ENCODE measurements around the gene SH2D4B. TPM values are rescaled to one million over a fixed set of nuclear protein-coding genes. Genes with fewer than 3 reads are reported as not detected.
A peak's percentile ranks its signal among the peaks of the same experiment; 100 is the strongest.

SH2D4B gene
- total RNA-seq, 3 donors from 2014 or later: 0.13 to 0.22 (median 0.20) TPM

DNA sequence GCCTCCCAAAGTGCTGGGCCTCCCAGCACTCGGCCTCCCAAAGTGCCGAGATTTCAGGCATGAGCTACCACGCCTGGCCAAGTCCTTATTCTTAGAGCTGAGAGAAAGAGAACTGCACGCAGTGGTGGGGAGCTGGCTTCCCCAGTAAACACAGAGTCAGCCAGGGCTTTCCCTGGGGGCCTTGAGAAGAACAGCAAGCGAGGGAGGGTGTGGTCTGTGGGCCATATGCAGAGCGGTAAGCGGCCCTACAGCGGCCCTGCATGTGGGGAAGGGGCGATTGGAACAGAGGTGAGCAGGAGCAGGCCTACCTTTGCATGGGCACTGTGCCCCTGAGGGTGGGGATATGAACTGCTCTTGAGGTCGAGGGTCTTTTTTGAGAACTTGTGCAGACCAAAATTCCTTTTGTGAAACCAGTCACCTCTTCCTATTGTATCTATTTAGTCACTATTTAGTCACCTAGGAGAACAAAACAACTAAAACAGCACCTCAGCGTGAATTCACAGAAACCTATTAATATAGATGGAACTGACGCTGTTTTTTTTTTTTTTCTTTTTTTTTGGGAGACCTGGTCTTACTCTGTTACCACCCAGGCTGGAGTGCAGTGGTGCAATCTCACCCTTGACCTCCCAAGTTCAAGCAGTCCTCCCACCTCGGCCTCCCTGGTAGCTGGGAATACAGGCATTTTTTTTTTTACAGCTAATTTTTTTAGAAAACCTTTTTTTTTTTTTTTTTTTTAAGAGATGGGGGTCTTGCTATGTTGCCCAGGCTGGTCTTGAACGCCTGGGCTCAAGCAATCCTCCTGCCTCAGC is 36.9 kb upstream of the SH2D4B start:
- peak; percentile 64 to 70 for ATAC-seq

GRCh38 chr10:80501381-80501912 is 36.3 kb upstream of the SH2D4B start:
- peaks cover 94% of the 10 kb centered on the region for H3K4me1 Mint-ChIP-seq (ENCODE audit: low read depth)
- ATAC-seq: no peak

More for the DNA sequence above, 36.9 kb upstream of the SH2D4B start:
- H3K4me3 Mint-ChIP-seq: peak overlapping the region; percentile 52
- H3K9me3 Mint-ChIP-seq: peaks cover 7% of the 10 kb centered on the region
- H3K36me3 Mint-ChIP-seq (ENCODE audit: insufficient read depth): peaks cover 21% of the 10 kb centered on the region
- H3K27me3 Mint-ChIP-seq (ENCODE audit: low read depth): no peaks in the 10 kb centered on the region
- peaks cover 97% of the 10 kb centered on the region for H3K4me1 Mint-ChIP-seq (ENCODE audit: low read depth)
- peak; percentile 24 for DNase-seq

DNA sequence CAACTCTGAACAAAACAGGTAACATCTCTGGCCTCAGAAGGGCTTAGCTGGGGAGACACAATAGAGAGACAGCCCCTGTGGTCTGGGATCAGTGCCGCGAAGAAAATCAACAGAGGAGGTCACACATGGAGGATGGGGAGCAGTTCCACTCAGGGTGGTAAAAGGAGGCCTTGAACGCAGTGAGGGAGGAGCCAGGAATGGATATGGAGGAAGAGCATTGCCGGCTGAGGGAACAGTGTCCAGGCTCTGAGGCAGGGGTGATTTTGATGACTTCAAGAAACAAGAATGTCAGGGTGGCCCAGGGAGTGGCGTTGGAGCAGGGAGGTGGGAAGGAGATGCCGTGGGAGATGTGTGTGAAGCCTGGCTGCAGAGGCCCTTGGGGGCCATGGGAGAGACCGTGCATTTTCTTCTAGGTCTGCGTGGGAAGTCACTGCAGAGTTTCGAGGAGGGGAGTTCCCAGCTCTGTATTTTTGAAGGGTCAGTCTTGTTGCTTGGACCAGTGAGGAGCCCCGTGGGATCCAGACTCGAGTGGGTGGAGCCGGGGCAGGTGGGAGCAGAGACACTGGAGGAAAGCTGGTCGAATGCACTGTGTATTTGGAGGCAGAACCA is 35.7 kb upstream of the SH2D4B start:
- Mint-ChIP-seq H3K36me3 (ENCODE audit: insufficient read depth) (peaks cover 13% of the 10 kb centered on the region), H3K4me1 (ENCODE audit: low read depth) (peaks cover 89% of the 10 kb centered on the region), H3K27me3 (ENCODE audit: low read depth) (no peaks in the 10 kb centered on the region), H3K4me3 (peak overlapping the region; percentile 6), H3K9me3 (no peaks in the 10 kb centered on the region)
- ATAC-seq (no peak), DNase-seq (no peak)

More at GRCh38 chr10:80501381-80501912, 36.3 kb upstream of the SH2D4B start:
- H3K27me3 Mint-ChIP-seq (ENCODE audit: low read depth): no peaks in the 10 kb centered on the region
- H3K9me3 Mint-ChIP-seq: peaks cover 6% of the 10 kb centered on the region
- DNase-seq: no peak
- peaks cover 19% of the 10 kb centered on the region for H3K36me3 Mint-ChIP-seq (ENCODE audit: insufficient read depth)
- H3K4me3 Mint-ChIP-seq: peak overlapping the region; percentile 6

GRCh38 chr10:80502621-80503583 is 34.8 kb upstream of the SH2D4B start:
- DNase-seq (no peak), ATAC-seq (no peak)
- no peaks in the 10 kb centered on the region for H3K9me3 Mint-ChIP-seq
- H3K36me3 Mint-ChIP-seq (ENCODE audit: insufficient read depth): peaks cover 13% of the 10 kb centered on the region
- no peak overlapping the region for H3K4me3 Mint-ChIP-seq
- peaks cover 80% of the 10 kb centered on the region for H3K4me1 Mint-ChIP-seq (ENCODE audit: low read depth)
- no peaks in the 10 kb centered on the region for H3K27me3 Mint-ChIP-seq (ENCODE audit: low read depth)

- DNase-seq (no peak), ATAC-seq (no peak)
- H3K4me3 Mint-ChIP-seq: no peak overlapping the region
- H3K9me3 Mint-ChIP-seq: no peaks in the 10 kb centered on the region
- no peaks in the 10 kb centered on the region for H3K27me3 Mint-ChIP-seq (ENCODE audit: low read depth)
- H3K36me3 Mint-ChIP-seq (ENCODE audit: insufficient read depth): peaks cover 13% of the 10 kb centered on the region
- peaks cover 73% of the 10 kb centered on the region for H3K4me1 Mint-ChIP-seq (ENCODE audit: low read depth)
Measured at GRCh38 chr10:80503584-80504157, 34.0 kb upstream of the SH2D4B start.

- no peaks in the 10 kb centered on the region for H3K9me3 Mint-ChIP-seq
- H3K27me3 Mint-ChIP-seq (ENCODE audit: low read depth): no peaks in the 10 kb centered on the region
- ATAC-seq (no peak), DNase-seq (no peak)
- peaks cover 68% of the 10 kb centered on the region for H3K4me1 Mint-ChIP-seq (ENCODE audit: low read depth)
- H3K4me3 Mint-ChIP-seq: no peak overlapping the region
- peaks cover 13% of the 10 kb centered on the region for H3K36me3 Mint-ChIP-seq (ENCODE audit: insufficient read depth)
Measured at GRCh38 chr10:80504158-80504811, 33.4 kb upstream of the SH2D4B start.

- Mint-ChIP-seq H3K36me3 (ENCODE audit: insufficient read depth) (peaks cover 16% of the 10 kb centered on the region), H3K4me3 (no peak overlapping the region), H3K27me3 (ENCODE audit: low read depth) (no peaks in the 10 kb centered on the region), H3K4me1 (ENCODE audit: low read depth) (peaks cover 62% of the 10 kb centered on the region), H3K9me3 (no peaks in the 10 kb centered on the region)
- DNase-seq: no peak
- ATAC-seq: no peak
Measured at GRCh38 chr10:80504897-80505465, 32.7 kb upstream of the SH2D4B start.

- Mint-ChIP-seq H3K4me1 (ENCODE audit: low read depth) (peaks cover 59% of the 10 kb centered on the region), H3K4me3 (no peak overlapping the region), H3K27me3 (ENCODE audit: low read depth) (no peaks in the 10 kb centered on the region), H3K9me3 (no peaks in the 10 kb centered on the region), H3K36me3 (ENCODE audit: insufficient read depth) (peaks cover 20% of the 10 kb centered on the region)
- ATAC-seq (no peak), DNase-seq (no peak)
Measured at GRCh38 chr10:80506189-80506575, 31.5 kb upstream of the SH2D4B start.

- peaks cover 16% of the 10 kb centered on the region for H3K36me3 Mint-ChIP-seq (ENCODE audit: insufficient read depth)
- no peaks in the 10 kb centered on the region for H3K9me3 Mint-ChIP-seq
- H3K4me1 Mint-ChIP-seq (ENCODE audit: low read depth): peaks cover 57% of the 10 kb centered on the region
- DNase-seq (no peak), ATAC-seq (no peak)
- H3K4me3 Mint-ChIP-seq: no peak overlapping the region
- H3K27me3 Mint-ChIP-seq (ENCODE audit: low read depth): no peaks in the 10 kb centered on the region
Measured at GRCh38 chr10:80506836-80507487, 30.7 kb upstream of the SH2D4B start.

DNA sequence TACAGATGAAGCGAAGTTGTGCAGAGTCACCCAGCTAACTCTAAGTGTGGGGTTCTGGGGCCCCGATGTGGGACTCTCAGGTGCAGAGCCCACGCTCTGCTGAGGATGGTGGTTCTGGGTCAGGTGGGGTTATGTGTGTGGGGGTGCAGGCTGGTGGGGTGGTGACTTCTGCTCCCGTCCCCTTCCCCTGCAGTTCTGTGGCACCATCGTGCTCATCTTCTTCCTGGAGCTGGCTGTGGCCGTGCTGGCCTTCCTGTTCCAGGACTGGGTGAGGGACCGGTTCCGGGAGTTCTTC is 28.6 kb upstream of the SH2D4B start:
- H3K36me3 Mint-ChIP-seq (ENCODE audit: insufficient read depth): peaks cover 21% of the 10 kb centered on the region
- no peaks in the 10 kb centered on the region for H3K9me3 Mint-ChIP-seq
- peaks cover 37% of the 10 kb centered on the region for H3K4me1 Mint-ChIP-seq (ENCODE audit: low read depth)
- ATAC-seq (no peak), DNase-seq (no peak)
- H3K27me3 Mint-ChIP-seq (ENCODE audit: low read depth): no peaks in the 10 kb centered on the region
- H3K4me3 Mint-ChIP-seq: no peak overlapping the region

DNA sequence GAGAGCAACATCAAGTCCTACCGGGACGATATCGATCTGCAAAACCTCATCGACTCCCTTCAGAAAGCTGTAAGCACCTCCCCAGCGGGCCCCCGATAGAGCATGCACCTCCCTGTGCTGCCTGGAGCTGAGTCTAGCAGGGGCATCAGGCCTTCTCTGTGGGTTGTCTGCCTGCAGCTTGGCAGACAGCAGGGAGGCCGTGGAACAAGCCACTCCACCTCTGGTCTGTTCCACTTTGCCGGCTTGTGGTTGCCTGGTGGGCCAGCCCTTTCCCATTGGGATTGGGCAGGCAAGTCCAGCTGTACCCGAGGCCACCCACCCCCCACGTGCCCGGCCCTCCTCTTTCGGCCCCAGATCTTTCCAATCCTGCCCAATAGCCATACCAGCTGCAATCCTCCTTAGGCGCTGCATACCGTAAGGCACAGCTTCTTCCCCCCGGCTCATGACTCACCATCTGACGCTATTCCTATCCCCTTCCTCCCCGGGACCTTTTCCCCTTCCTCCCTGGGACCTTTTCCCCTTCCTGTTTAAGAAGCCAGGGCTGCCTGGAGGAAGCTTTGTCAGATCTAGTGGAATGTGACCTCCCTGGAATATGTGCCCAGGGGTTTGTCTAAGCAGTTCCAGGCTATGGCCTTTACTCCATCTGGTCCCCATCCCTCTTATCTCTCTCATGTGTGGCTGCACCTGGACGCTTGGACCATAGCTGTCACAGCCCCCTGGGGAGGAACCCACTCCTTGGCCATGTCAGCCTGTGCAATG is 28.1 kb upstream of the SH2D4B start:
- DNase-seq: no peak
- Mint-ChIP-seq H3K27me3 (ENCODE audit: low read depth) (no peaks in the 10 kb centered on the region), H3K4me3 (no peak overlapping the region), H3K36me3 (ENCODE audit: insufficient read depth) (peaks cover 26% of the 10 kb centered on the region), H3K9me3 (no peaks in the 10 kb centered on the region), H3K4me1 (ENCODE audit: low read depth) (peaks cover 31% of the 10 kb centered on the region)
- no peak for ATAC-seq

DNA sequence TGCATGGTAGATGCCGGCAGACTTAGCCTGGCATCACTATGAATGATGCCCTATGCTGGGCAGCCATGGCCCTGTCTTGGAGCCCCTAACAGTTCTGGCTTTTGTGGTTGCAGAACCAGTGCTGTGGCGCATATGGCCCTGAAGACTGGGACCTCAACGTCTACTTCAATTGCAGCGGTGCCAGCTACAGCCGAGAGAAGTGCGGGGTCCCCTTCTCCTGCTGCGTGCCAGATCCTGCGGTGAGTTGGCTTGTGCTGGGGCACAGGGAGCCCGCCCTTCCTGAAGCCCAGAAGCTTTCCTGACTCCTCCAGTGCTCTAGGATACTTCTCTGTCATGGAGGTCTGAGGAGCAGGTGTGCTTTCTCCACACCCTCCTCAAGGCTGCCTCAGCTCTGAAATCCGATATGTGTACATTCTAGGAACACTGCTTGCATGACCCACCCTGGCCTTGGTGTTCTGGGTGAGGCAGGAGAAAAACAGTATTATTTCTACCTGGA is 25.6 kb upstream of the SH2D4B start:
- ATAC-seq: no peak
- Mint-ChIP-seq H3K4me3 (no peak overlapping the region), H3K4me1 (ENCODE audit: low read depth) (peaks cover 17% of the 10 kb centered on the region), H3K9me3 (no peaks in the 10 kb centered on the region), H3K27me3 (ENCODE audit: low read depth) (no peaks in the 10 kb centered on the region), H3K36me3 (ENCODE audit: insufficient read depth) (peaks cover 28% of the 10 kb centered on the region)
- DNase-seq: no peak

Data from activated T-cell treated with anti-CD3 and anti-CD28 coated beads, Interleukin-2, amount 50 U/mL, for 4 hours (primary cell).